Activated naive CD4-positive, alpha-beta T cell treated with anti-CD3 and anti-CD28 coated beads, Interleukin-2, amount 50 U/mL, for 24 hours (primary cell): ENCODE results near the gene CHTF8.
"Not testable (repeated sequence)": the region's sequence is repeated elsewhere in the genome, so short reads cannot be mapped to it uniquely, and the experiment has no call there.

Source experiments
- H3K27ac Mint-ChIP-seq: one replicate; pipeline ENCODE4 v1.8.0; 2021; ENCODE audit warnings: mild to moderate bottlenecking, mixed read lengths
- H3K27me3 Mint-ChIP-seq: one replicate; pipeline ENCODE4 v1.8.0; 2021; ENCODE audit warnings: mixed read lengths
- H3K36me3 Mint-ChIP-seq: one replicate; pipeline ENCODE4 v1.8.0; 2021; ENCODE audit warnings: mixed read lengths
- H3K4me1 Mint-ChIP-seq: one replicate; pipeline ENCODE4 v1.8.0; 2021; ENCODE audit warnings: mixed read lengths
- H3K4me3 Mint-ChIP-seq: one replicate; pipeline ENCODE4 v1.8.0; 2021; ENCODE audit warnings: mild to moderate bottlenecking, mixed read lengths
- H3K9me3 Mint-ChIP-seq: one replicate; pipeline ENCODE4 v1.8.0; 2021; ENCODE audit warnings: mixed read lengths

Gene CHTF8

GRCh38 chr16:69149621-69150020, 17.2 kb upstream of the CHTF8 start:
- H3K36me3 Mint-ChIP-seq = peaks cover 19% of the 10 kb centered on the region
- not testable (repeated sequence) for H3K4me3 Mint-ChIP-seq, H3K27me3 Mint-ChIP-seq, H3K9me3 Mint-ChIP-seq, H3K4me1 Mint-ChIP-seq, H3K27ac Mint-ChIP-seq

GRCh38 chr16:69145658-69146057, 13.3 kb upstream of the CHTF8 start:
- H3K27ac Mint-ChIP-seq = no peak overlapping the region
- H3K9me3 Mint-ChIP-seq = no peaks in the 10 kb centered on the region
- no peak overlapping the region for H3K4me3 Mint-ChIP-seq
- no peaks in the 10 kb centered on the region for H3K27me3 Mint-ChIP-seq
- peaks cover 26% of the 10 kb centered on the region for H3K36me3 Mint-ChIP-seq
- H3K4me1 Mint-ChIP-seq = peaks cover 14% of the 10 kb centered on the region

GRCh38 chr16:69143116-69143515, 10.7 kb upstream of the CHTF8 start:
- H3K27ac Mint-ChIP-seq = no peak overlapping the region
- no peaks in the 10 kb centered on the region for H3K9me3 Mint-ChIP-seq
- H3K36me3 Mint-ChIP-seq = peaks cover 30% of the 10 kb centered on the region
- H3K4me3 Mint-ChIP-seq = no peak overlapping the region
- H3K27me3 Mint-ChIP-seq = no peaks in the 10 kb centered on the region
- H3K4me1 Mint-ChIP-seq = peaks cover 12% of the 10 kb centered on the region

GRCh38 chr16:69141936-69142335, 9.5 kb upstream of the CHTF8 start:
- Mint-ChIP-seq H3K4me1 (peaks cover 15% of the 10 kb centered on the region), H3K27me3 (no peaks in the 10 kb centered on the region), H3K36me3 (peaks cover 33% of the 10 kb centered on the region), H3K9me3 (no peaks in the 10 kb centered on the region), H3K27ac (no peak overlapping the region), H3K4me3 (no peak overlapping the region)

GRCh38 chr16:69141014-69141413, 8.6 kb upstream of the CHTF8 start:
- Mint-ChIP-seq H3K27ac (no peak overlapping the region), H3K9me3 (no peaks in the 10 kb centered on the region), H3K4me3 (no peak overlapping the region), H3K4me1 (peaks cover 18% of the 10 kb centered on the region), H3K27me3 (no peaks in the 10 kb centered on the region), H3K36me3 (peaks cover 28% of the 10 kb centered on the region)

- H3K4me3 Mint-ChIP-seq, H3K27ac Mint-ChIP-seq, H3K27me3 Mint-ChIP-seq, H3K9me3 Mint-ChIP-seq: not testable (repeated sequence)
- Mint-ChIP-seq H3K36me3 (peaks cover 33% of the 10 kb centered on the region), H3K4me1 (peaks cover 26% of the 10 kb centered on the region)
These were observed 7.1 kb upstream of the CHTF8 start for GRCh38 chr16:69139464-69139863.

- peaks cover 33% of the 10 kb centered on the region for H3K4me1 Mint-ChIP-seq
- H3K27me3 Mint-ChIP-seq = no peaks in the 10 kb centered on the region
- peaks cover 37% of the 10 kb centered on the region for H3K36me3 Mint-ChIP-seq
- no peak overlapping the region for H3K4me3 Mint-ChIP-seq
- no peaks in the 10 kb centered on the region for H3K9me3 Mint-ChIP-seq
- H3K27ac Mint-ChIP-seq = no peak overlapping the region
These were observed 6.2 kb upstream of the CHTF8 start for GRCh38 chr16:69138608-69139007.

GRCh38 chr16:69133373-69133954, 1.1 kb upstream of the CHTF8 start:
- Mint-ChIP-seq H3K27ac (peak overlapping the region; percentile 88), H3K4me1 (peaks cover 50% of the 10 kb centered on the region), H3K9me3 (no peaks in the 10 kb centered on the region), H3K27me3 (no peaks in the 10 kb centered on the region), H3K4me3 (peak overlapping the region; percentile 97), H3K36me3 (peaks cover 16% of the 10 kb centered on the region)

- Mint-ChIP-seq H3K27ac (peak overlapping the region; percentile 95), H3K4me3 (peak overlapping the region; percentile 90), H3K36me3 (peaks cover 11% of the 10 kb centered on the region), H3K9me3 (no peaks in the 10 kb centered on the region), H3K4me1 (peaks cover 50% of the 10 kb centered on the region), H3K27me3 (no peaks in the 10 kb centered on the region)
These were observed 457 bp downstream of the CHTF8 start for GRCh38 chr16:69131839-69132423.

GRCh38 chr16:69131167-69131838, 1.1 kb downstream of the CHTF8 start:
- no peaks in the 10 kb centered on the region for H3K27me3 Mint-ChIP-seq
- no peaks in the 10 kb centered on the region for H3K9me3 Mint-ChIP-seq
- peak overlapping the region; percentile 95 for H3K27ac Mint-ChIP-seq
- peaks cover 11% of the 10 kb centered on the region for H3K36me3 Mint-ChIP-seq
- H3K4me1 Mint-ChIP-seq = peaks cover 51% of the 10 kb centered on the region
- H3K4me3 Mint-ChIP-seq = peak overlapping the region; percentile 90

GRCh38 chr16:69130461-69130860, 1.9 kb downstream of the CHTF8 start:
- H3K27me3 Mint-ChIP-seq = no peaks in the 10 kb centered on the region
- peak overlapping the region; percentile 95 for H3K27ac Mint-ChIP-seq
- H3K4me3 Mint-ChIP-seq = peak overlapping the region; percentile 90
- peaks cover 11% of the 10 kb centered on the region for H3K36me3 Mint-ChIP-seq
- H3K4me1 Mint-ChIP-seq = peaks cover 48% of the 10 kb centered on the region
- no peaks in the 10 kb centered on the region for H3K9me3 Mint-ChIP-seq

- peak overlapping the region; percentile 35 for H3K27ac Mint-ChIP-seq
- H3K9me3 Mint-ChIP-seq = no peaks in the 10 kb centered on the region
- H3K4me1 Mint-ChIP-seq = peaks cover 36% of the 10 kb centered on the region
- H3K27me3 Mint-ChIP-seq = no peaks in the 10 kb centered on the region
- H3K4me3 Mint-ChIP-seq = no peak overlapping the region
- peaks cover 2% of the 10 kb centered on the region for H3K36me3 Mint-ChIP-seq
These were observed 4.3 kb downstream of the CHTF8 start for GRCh38 chr16:69127966-69128510.

- not testable (repeated sequence) for H3K4me3 Mint-ChIP-seq, H3K9me3 Mint-ChIP-seq
These were observed 5.6 kb downstream of the CHTF8 start for GRCh38 chr16:69126801-69127200.

GRCh38 chr16:69126221-69126620, 6.2 kb downstream of the CHTF8 start:
- Mint-ChIP-seq H3K4me3 (no peak overlapping the region), H3K4me1 (peaks cover 33% of the 10 kb centered on the region), H3K9me3 (no peaks in the 10 kb centered on the region), H3K27me3 (no peaks in the 10 kb centered on the region), H3K36me3 (peaks cover 2% of the 10 kb centered on the region), H3K27ac (no peak overlapping the region)

More at GRCh38 chr16:69126801-69127200, 5.6 kb downstream of the CHTF8 start:
- Mint-ChIP-seq H3K27ac (peak overlapping the region; percentile 89), H3K4me1 (peaks cover 36% of the 10 kb centered on the region)
- not testable (repeated sequence) for H3K36me3 Mint-ChIP-seq, H3K27me3 Mint-ChIP-seq

- Mint-ChIP-seq H3K4me1 (peaks cover 22% of the 10 kb centered on the region), H3K27ac (peak overlapping the region; percentile 46)
- not testable (repeated sequence) for H3K4me3 Mint-ChIP-seq, H3K27me3 Mint-ChIP-seq, H3K36me3 Mint-ChIP-seq, H3K9me3 Mint-ChIP-seq
These were observed 7.4 kb downstream of the CHTF8 start for GRCh38 chr16:69124961-69125360.

- not testable (repeated sequence) for H3K36me3 Mint-ChIP-seq, H3K9me3 Mint-ChIP-seq, H3K4me3 Mint-ChIP-seq, H3K27me3 Mint-ChIP-seq, H3K27ac Mint-ChIP-seq
- peaks cover 16% of the 10 kb centered on the region for H3K4me1 Mint-ChIP-seq
These were observed 8.0 kb downstream of the CHTF8 start for GRCh38 chr16:69124406-69124805.
